DND-41 (cell line): ENCODE data around the gene ADRB2.

Experiments
- ATAC-seq: fragments of 200-7000 bp; cut with Tn5 transposase; 3 replicates; pipeline ENCODE4 v1.9.1; 2021; ENCODE audit warnings: low read depth; ENCODE audit not compliant: insufficient read depth
- DNase-seq: peaks from one replicate; pipeline ENCODE4 v3.0.0-alpha.2; 2020
- H2AFZ ChIP-seq: 2 replicates; pipeline ENCODE4 v1.6.0; 2012; ENCODE audit warnings: low read depth, low read length
- H3K27ac ChIP-seq: 2 replicates; pipeline ENCODE4 v1.5.1; 2012; ENCODE audit warnings: low read length, inconsistent platforms
- H3K27me3 ChIP-seq: fragments of 200-600 bp; sonication (generic); 2 replicates; pipeline ENCODE4 v1.6.0; 2012; ENCODE audit warnings: low read length, mild to moderate bottlenecking, inconsistent platforms; ENCODE audit not compliant: insufficient read depth, poor library complexity
- H3K36me3 ChIP-seq: 2 replicates; pipeline ENCODE4 v1.5.1; 2012; ENCODE audit warnings: low read length, inconsistent platforms; ENCODE audit not compliant: insufficient read depth
- H3K4me1 ChIP-seq: 2 replicates; pipeline ENCODE4 v1.5.1; 2012; ENCODE audit warnings: mild to moderate bottlenecking, low read length; ENCODE audit not compliant: insufficient read depth
- H3K4me2 ChIP-seq: 2 replicates; pipeline ENCODE4 v1.6.0; 2012; ENCODE audit warnings: mild to moderate bottlenecking, moderate library complexity, low read length, inconsistent platforms; ENCODE audit not compliant: insufficient read depth
- H3K4me3 ChIP-seq, 2 experiments: fragments of 200-600 bp in 1 of 2; shearing (Covaris generic) in 1 of 2; 2 replicates each; pipeline ENCODE4 v1.5.1; 2012 to 2016; ENCODE audit warnings: inconsistent platforms in 2 of 2, low read length in 2 of 2, mild to moderate bottlenecking in 2 of 2, low read depth in 1 of 2, moderate library complexity in 1 of 2
- H3K79me2 ChIP-seq: 2 replicates; pipeline ENCODE4 v1.6.0; 2012; ENCODE audit warnings: low read length, inconsistent platforms; ENCODE audit not compliant: insufficient read depth
- H3K9ac ChIP-seq: 2 replicates; pipeline ENCODE4 v1.6.0; 2012; ENCODE audit warnings: low read depth, mild to moderate bottlenecking, inconsistent platforms, low read length, moderate library complexity
- H3K9me3 ChIP-seq: 2 replicates; pipeline ENCODE4 v1.5.1; 2012; ENCODE audit warnings: low read length, moderate library complexity, mild to moderate bottlenecking, inconsistent platforms; ENCODE audit not compliant: insufficient read depth, severe bottlenecking
- H4K20me1 ChIP-seq: 2 replicates; pipeline ENCODE4 v1.6.0; 2012; ENCODE audit warnings: low read length; ENCODE audit not compliant: insufficient read depth
- CTCF ChIP-seq: IDR thresholded peaks from 2 replicates; pipeline ENCODE4 v1.5.1; 2012; ENCODE audit warnings: borderline replicate concordance, low read length, moderate library complexity, mild to moderate bottlenecking; ENCODE audit not compliant: poor library complexity, severe bottlenecking; ENCODE audit errors: extremely low read depth
- EZH2 ChIP-seq: IDR thresholded peaks from 3 replicates; pipeline ENCODE4 v1.6.1; 2012; ENCODE audit warnings: borderline replicate concordance, low read depth, mild to moderate bottlenecking, moderate library complexity, low read length, inconsistent platforms; ENCODE audit not compliant: severe bottlenecking

Gene ADRB2

DNA sequence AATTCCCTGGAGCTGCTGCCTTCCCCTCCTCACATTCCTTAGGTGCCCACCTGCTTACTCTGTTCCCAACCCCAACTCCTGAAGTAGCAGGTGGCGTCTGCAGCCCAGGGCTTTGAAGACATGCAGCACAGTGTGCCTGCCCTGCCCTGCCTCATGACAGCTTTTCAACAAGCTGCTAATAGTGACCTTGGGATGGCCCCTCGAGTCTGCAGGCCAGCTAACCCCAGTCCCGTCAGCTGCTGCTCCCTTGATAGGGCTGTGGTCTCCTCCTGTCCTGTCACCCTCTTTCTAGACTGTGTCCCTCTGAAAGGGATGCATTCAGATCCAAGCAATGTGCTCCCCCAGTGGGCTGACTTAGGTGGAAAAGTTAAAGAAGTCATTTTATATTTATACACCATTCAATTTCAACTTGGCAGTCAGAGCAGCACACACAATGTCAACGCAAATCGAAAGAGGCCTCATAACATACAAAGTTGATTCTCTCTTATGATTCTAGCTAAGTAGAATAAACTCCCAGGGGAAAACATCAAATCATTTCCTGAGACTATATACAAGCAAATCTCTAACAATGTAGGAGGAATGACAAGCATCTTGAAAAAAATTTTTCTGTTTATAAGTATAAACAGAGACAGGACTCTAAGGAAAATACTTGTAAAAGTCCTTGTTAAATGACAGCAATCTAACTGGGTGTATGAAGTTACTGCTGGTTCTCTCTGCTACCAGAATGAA, 37.9 kb downstream of the ADRB2 start:
- Histone ChIP-seq H4K20me1 (no peaks in the 10 kb centered on the region), H3K27me3 (peaks cover 2% of the 10 kb centered on the region), H3K79me2 (no peaks in the 10 kb centered on the region), H3K27ac (no peak overlapping the region), H3K4me3 (no peak overlapping the region), H3K4me2 (no peak overlapping the region), H2AFZ (no peak overlapping the region), H3K4me1 (no peaks in the 10 kb centered on the region), H3K9me3 (no peaks in the 10 kb centered on the region), H3K36me3 (no peaks in the 10 kb centered on the region), H3K9ac (no peak overlapping the region)
- DNase-seq (no peak), ATAC-seq (no peak)
- TF ChIP-seq CTCF (no peak), EZH2 (no peak)

DNA sequence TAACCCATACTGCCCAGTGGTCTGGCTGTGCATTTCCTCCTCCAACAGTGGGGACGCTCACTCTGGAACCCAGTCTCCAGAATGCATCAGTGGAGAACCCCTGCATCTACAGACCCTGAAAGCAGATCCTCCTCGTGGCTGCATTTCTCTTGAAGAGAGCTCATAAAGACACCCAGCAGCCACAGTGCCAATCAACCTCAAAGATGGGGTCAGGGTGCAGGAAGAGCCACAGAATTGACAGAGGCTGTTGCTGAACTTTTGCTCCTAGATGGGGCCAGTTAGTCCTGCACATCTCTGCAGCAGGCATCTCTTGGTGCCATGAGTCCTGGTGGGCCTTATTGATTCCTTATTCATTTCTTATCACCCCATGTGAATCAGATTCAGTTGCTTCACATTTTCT, 39.6 kb downstream of the ADRB2 start:
- Histone ChIP-seq H2AFZ (no peak overlapping the region), H3K9ac (no peak overlapping the region), H4K20me1 (no peaks in the 10 kb centered on the region), H3K4me2 (no peak overlapping the region), H3K27ac (no peak overlapping the region), H3K4me3 (no peak overlapping the region), H3K4me1 (no peaks in the 10 kb centered on the region), H3K27me3 (peaks cover 2% of the 10 kb centered on the region), H3K9me3 (no peaks in the 10 kb centered on the region), H3K36me3 (no peaks in the 10 kb centered on the region), H3K79me2 (no peaks in the 10 kb centered on the region)
- ATAC-seq, result no peak
- TF ChIP-seq EZH2 (no peak), CTCF (no peak)
- DNase-seq, result no peak

DNA sequence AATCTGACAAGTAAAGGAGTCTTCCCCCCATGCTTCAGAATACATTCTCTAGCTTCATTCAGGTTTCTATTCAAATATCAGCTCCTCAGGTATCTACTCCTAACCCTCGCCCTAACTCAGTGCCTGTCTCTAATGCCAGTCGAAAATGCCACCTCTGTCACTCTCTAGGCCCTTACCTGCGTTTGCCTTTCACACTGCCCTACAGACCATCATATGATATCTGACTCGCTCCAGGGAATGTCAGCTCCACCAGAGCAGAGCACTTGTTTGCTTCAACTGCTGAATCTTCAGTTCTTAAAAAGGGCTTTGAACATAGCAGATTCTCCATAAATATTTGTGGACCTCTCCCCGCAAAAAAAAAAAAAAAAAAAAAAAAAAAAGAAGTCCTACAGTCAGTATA, 46.7 kb downstream of the ADRB2 start:
- Histone ChIP-seq H3K79me2 (no peaks in the 10 kb centered on the region), H3K9ac (no peak overlapping the region), H4K20me1 (no peaks in the 10 kb centered on the region), H3K4me1 (no peaks in the 10 kb centered on the region), H3K9me3 (no peaks in the 10 kb centered on the region), H3K27me3 (peaks cover 6% of the 10 kb centered on the region), H3K36me3 (no peaks in the 10 kb centered on the region), H3K27ac (no peak overlapping the region), H3K4me2 (no peak overlapping the region), H3K4me3 (no peak overlapping the region), H2AFZ (no peak overlapping the region)
- TF ChIP-seq EZH2, result no peak
- no peak for TF ChIP-seq CTCF
- ATAC-seq, result no peak
- no peak for DNase-seq
